ENCODE results near the gene SPAG16.

DNA sequence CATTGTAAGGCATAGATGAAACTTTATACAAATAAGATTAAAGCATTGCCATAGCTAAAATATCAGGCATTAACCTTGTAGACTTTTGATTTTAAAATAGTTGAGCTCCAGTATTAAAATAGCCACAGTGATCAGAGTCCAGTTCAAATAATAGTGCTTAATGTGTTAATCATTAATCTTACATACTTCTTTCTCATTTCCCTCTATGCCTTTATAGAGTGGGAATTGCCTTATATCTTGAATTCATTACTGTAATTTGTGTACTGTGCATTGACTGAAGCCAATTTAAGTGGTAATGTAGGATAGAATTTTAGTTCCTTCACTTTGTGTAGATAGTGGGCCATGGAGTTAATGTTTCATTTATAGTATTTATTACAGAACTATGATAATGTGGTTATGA lies 577.4 kb downstream of the SPAG16 start:
- TF ChIP-seq CTCF (IDR thresholded peaks at IDR 0.05; ENCODE audit: low read length) (no peak), EZH2 (IDR thresholded peaks at IDR 0.05; ENCODE audit: borderline replicate concordance, low read length) (no peak)

Data from OCI-LY1 (cell line).